K562 (cell line): ENCODE measurements around the gene CACNA1I. TPM values are rescaled to one million over a fixed set of nuclear protein-coding genes. Genes with fewer than 3 reads are reported as not detected.

Experiments used
- ATAC-seq: fragments of 200-7000 bp; cut with Tn5 transposase; 3 replicates; pipeline ENCODE4 v1.9.1; 2020; ENCODE audit warnings: moderate library complexity
- BruUV-seq: library from RNA; stranded (reverse); fragments of 400-500 nt; replicated peaks from 2 replicates; lab custom pipeline; 2021; lab: Mats Ljungman, UMichigan
- CTCF ChIA-PET: fragments of 300-600 bp; formaldehyde crosslinking; extraction: SDS; loops from one replicate; lab custom pipeline; 2021; ENCODE audit warnings: low intra/inter-chr PET ratio; lab: Yijun Ruan, JAX
- POLR2A ChIA-PET: fragments of 300-600, 350-650 bp; sonication (Branson Sonifier 250); formaldehyde crosslinking; extraction: SDS; loops from one replicate; lab custom pipeline; 2021; ENCODE audit warnings: antibody characterized with exemption, inconsistent platforms; lab: Yijun Ruan, JAX
- DNase-seq, 4 experiments: peaks; one replicate each; pipeline versions ENCODE4 v3.0.0 to v3.0.0-alpha.2; 2011 to 2018; ENCODE audit warnings: low spot score in 3 of 4, mixed read lengths in 3 of 4; ENCODE audit errors: extremely low read depth in 1 of 4
- FAIRE-seq: peaks from 2 replicates; lab custom pipeline; 2011; peaks lifted over from hg19 to GRCh38; lab: Jason Lieb, UNC
- H2AFZ ChIP-seq: 2 replicates; pipeline ENCODE4 v1.6.0; 2011; ENCODE audit warnings: low read depth, low read length, control low read depth, inconsistent platforms
- H3K27ac ChIP-seq: fragments of 200-600 bp; 3 replicates; pipeline ENCODE4 v1.8.0; 2011; ENCODE audit warnings: low read depth, mild to moderate bottlenecking, control low read depth, inconsistent platforms, low read length, moderate library complexity, mixed read lengths; ENCODE audit errors: extremely low read depth
- H3K27me3 ChIP-seq, 2 experiments: fragments of 300-600 bp in 1 of 2; 2 replicates in 1 of 2; 3 replicates in 1 of 2; pipeline versions ENCODE4 v1.6.0 to v1.8.0; 2011; ENCODE audit warnings: inconsistent platforms in 2 of 2, low read length in 2 of 2, mild to moderate bottlenecking in 1 of 2, mixed read lengths in 1 of 2, moderate library complexity in 1 of 2; ENCODE audit not compliant: control insufficient read depth in 2 of 2, insufficient read depth in 2 of 2
- H3K36me3 ChIP-seq: fragments of 300-600 bp; 3 replicates; pipeline ENCODE4 v1.8.0; 2011; ENCODE audit warnings: mild to moderate bottlenecking, low read length, inconsistent platforms; ENCODE audit not compliant: control insufficient read depth, insufficient read depth
- H3K4me1 ChIP-seq, 2 experiments: fragments of 200-600 bp in 1 of 2; replicated peaks in 1 of 2; 2 replicates in 1 of 2; 3 replicates in 1 of 2; pipeline versions ENCODE4 v1.5.1 to v1.8.0; 2011; ENCODE audit warnings: inconsistent platforms in 2 of 2, low read length in 2 of 2, mild to moderate bottlenecking in 1 of 2, mixed read lengths in 1 of 2, moderate library complexity in 1 of 2; ENCODE audit not compliant: control insufficient read depth in 2 of 2, insufficient read depth in 2 of 2
- H3K4me2 ChIP-seq: 2 replicates; pipeline ENCODE4 v1.6.1; 2011; ENCODE audit warnings: low read length, control low read depth, inconsistent platforms, mixed read lengths; ENCODE audit not compliant: insufficient read depth
- H3K4me3 ChIP-seq: fragments of 200-600 bp; sonication (generic), shearing (Covaris generic); 2 replicates; pipeline ENCODE4 v1.5.1; 2016; ENCODE audit warnings: control low read depth, inconsistent platforms
- H3K79me2 ChIP-seq: fragments of 200-600 bp; 3 replicates; pipeline ENCODE4 v1.8.0; 2011; ENCODE audit warnings: low read length, inconsistent platforms; ENCODE audit not compliant: control insufficient read depth, insufficient read depth
- H3K9ac ChIP-seq, 2 experiments: 2 replicates each; pipeline versions ENCODE4 v1.6.0 to v1.6.1; 2011; ENCODE audit warnings: low read depth in 2 of 2, low read length in 2 of 2, control low read depth in 1 of 2, inconsistent platforms in 1 of 2, mild to moderate bottlenecking in 1 of 2, mixed read lengths in 1 of 2; ENCODE audit not compliant: insufficient read depth in 1 of 2
- H3K9me1 ChIP-seq: one replicate; pipeline ENCODE4 v1.6.0; 2011; ENCODE audit warnings: inconsistent platforms, mild to moderate bottlenecking, low read length, moderate library complexity; ENCODE audit not compliant: control insufficient read depth, insufficient read depth
- H3K9me3 ChIP-seq: replicated peaks from 2 replicates; pipeline ENCODE4 v1.5.1; 2011; ENCODE audit warnings: low read depth, low read length, inconsistent platforms; ENCODE audit not compliant: control insufficient read depth, insufficient read depth
- H4K20me1 ChIP-seq: replicated peaks from 2 replicates; pipeline ENCODE4 v1.6.1; 2011; ENCODE audit warnings: low read length, inconsistent platforms, mixed read lengths; ENCODE audit not compliant: control insufficient read depth, insufficient read depth
- NELFE ChIP-seq: IDR thresholded peaks from 2 replicates; pipeline ENCODE4 v1.6.1; 2011; ENCODE audit warnings: mild to moderate bottlenecking; ENCODE audit not compliant: insufficient read depth, insufficient read length
- PURB ChIP-seq: sonication (generic); formaldehyde crosslinking; IDR thresholded peaks from 2 replicates; pipeline ENCODE4 v1.9.0; 2021; ENCODE audit warnings: low read depth, mild to moderate bottlenecking, missing genetic modification reagents
- RBM39 ChIP-seq: fragments of 200-400 bp; formaldehyde crosslinking; optimal IDR thresholded peaks from 2 replicates; pipeline ENCODE3; 2018; ENCODE audit warnings: low read depth, low read length
- WGBS: fragments of 100-300 bp; shearing (Covaris generic); methylation state at CpG from one replicate; pipeline ENCODE4 v1.1.6; 2016; ENCODE audit warnings: low coverage, mixed read lengths; ENCODE audit not compliant: insufficient coverage; ENCODE audit errors: missing lambda C conversion rate; 5-methylcytosine and 5-hydroxymethylcytosine counted together
- in situ Hi-C: fragments of 300-500 bp; cut with MboI; formaldehyde crosslinking; loops from 4 replicates; pipeline ENCODE4 v1.15.0; 2018; ENCODE audit warnings: inconsistent platforms, mixed read lengths
- intact Hi-C: fragments of 100-400 bp; cut with micrococcal nuclease; formaldehyde crosslinking; loops from 2 replicates; pipeline ENCODE4 v1.14.2; 2022
- polyA plus RNA-seq, 8 experiments: library from polyadenylated mRNA; depleted of rRNA in 4 of 8; stranded (reverse) in 5 of 8; unstranded in 3 of 8; fragments of >200 nt; fragmentation: Nextera tagmentation in 2 of 8; fragmentation: Illumina TruSeq in 1 of 8; extraction: Ambion mirVana in 2 of 8; extraction: Trizol in 1 of 8; gene quantifications; 2 replicates each; pipeline versions ENCODE4 v1.2.1 to v1.2.3, GENCODE V29; 2011 to 2014; ENCODE audit warnings: inconsistent platforms in 1 of 8, missing spikeins in 1 of 8
- total RNA-seq, 7 experiments: library from RNA; depleted of rRNA in 6 of 7; stranded (reverse); fragments of >200 nt in 6 of 7; fragmentation: Illumina TruSeq in 2 of 7; extraction: Trizol in 2 of 7; gene quantifications; 2 replicates each; pipeline versions ENCODE4 v1.2.1 to v1.2.3, GENCODE V29; 2011 to 2021; ENCODE audit warnings: low replicate concordance in 1 of 7
- TF ChIP-seq, protein P1 (sequence below): fragments of 150-350 bp; conservative IDR thresholded peaks from 2 replicates; pipeline ENCODE4 v1.6.1; 2014; ENCODE audit warnings: low read length

The CACNA1I gene
- total and polyA plus RNA-seq, 9 of the 15 experiments (the other 6 are each of a cell fraction or from before 2014, with no cell fraction given), result 0.01 to 0.79 (median 0.32) TPM; not detected in 1

DNA sequence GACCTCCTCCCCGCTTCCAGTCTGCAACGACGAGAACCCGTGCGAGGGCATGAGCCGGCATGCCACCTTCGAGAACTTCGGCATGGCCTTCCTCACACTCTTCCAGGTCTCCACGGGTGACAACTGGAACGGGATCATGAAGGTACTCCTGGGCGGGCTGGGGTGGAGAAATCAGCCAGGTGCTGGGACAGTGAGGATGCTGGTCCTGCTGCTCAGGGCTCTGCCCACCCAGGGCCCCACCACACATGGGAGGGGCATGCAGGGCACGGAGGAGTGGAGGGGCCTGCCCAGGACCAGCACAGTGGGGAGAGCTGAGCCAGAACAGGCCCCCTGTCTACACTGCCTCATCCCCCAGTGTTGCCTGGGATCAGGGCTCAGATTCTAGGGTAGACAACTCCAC, 107.4 kb downstream of the CACNA1I start (continued):
- TF ChIP-seq, protein P1, sequence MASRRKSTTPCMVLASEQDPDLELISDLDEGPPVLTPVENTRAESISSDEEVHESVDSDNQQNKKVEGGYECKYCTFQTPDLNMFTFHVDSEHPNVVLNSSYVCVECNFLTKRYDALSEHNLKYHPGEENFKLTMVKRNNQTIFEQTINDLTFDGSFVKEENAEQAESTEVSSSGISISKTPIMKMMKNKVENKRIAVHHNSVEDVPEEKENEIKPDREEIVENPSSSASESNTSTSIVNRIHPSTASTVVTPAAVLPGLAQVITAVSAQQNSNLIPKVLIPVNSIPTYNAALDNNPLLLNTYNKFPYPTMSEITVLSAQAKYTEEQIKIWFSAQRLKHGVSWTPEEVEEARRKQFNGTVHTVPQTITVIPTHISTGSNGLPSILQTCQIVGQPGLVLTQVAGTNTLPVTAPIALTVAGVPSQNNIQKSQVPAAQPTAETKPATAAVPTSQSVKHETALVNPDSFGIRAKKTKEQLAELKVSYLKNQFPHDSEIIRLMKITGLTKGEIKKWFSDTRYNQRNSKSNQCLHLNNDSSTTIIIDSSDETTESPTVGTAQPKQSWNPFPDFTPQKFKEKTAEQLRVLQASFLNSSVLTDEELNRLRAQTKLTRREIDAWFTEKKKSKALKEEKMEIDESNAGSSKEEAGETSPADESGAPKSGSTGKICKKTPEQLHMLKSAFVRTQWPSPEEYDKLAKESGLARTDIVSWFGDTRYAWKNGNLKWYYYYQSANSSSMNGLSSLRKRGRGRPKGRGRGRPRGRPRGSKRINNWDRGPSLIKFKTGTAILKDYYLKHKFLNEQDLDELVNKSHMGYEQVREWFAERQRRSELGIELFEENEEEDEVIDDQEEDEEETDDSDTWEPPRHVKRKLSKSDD, result no peak
- TF ChIP-seq PURB (CRISPR knock-in tag), result no peak

DNA sequence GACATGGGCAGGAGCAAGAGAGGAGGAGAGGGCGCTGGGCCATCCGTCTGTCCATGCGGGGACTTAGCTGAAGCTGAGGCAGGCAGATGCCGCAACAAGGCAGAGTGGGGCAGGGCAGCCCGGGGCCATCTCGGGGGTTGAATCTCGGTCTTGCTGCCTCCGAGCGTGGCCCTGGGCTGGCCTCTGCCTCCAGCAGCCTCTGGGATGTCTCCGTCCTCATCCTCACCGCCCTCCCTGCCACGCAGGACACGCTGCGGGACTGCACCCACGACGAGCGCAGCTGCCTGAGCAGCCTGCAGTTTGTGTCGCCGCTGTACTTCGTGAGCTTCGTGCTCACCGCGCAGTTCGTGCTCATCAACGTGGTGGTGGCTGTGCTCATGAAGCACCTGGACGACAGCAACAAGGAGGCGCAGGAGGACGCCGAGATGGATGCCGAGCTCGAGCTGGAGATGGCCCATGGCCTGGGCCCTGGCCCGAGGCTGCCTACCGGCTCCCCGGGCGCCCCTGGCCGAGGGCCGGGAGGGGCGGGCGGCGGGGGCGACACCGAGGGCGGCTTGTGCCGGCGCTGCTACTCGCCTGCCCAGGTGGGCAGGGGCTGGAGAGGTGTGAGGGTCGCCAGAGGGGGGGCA, 108.4 kb downstream of the CACNA1I start:
- Histone ChIP-seq H3K79me2 (no peaks in the 10 kb centered on the region), H3K9me3 (no peaks in the 10 kb centered on the region), H3K4me2 (no peak overlapping the region), H3K9me1 (no peaks in the 10 kb centered on the region), H3K36me3 (no peaks in the 10 kb centered on the region), H3K4me3 (no peak overlapping the region), H4K20me1 (no peaks in the 10 kb centered on the region), H2AFZ (no peak overlapping the region), H3K4me1 (peaks cover 0 to 20% of the 10 kb centered on the region in 2 experiments; a peak in 2 of 5 replicates), H3K27me3 (no peaks in the 10 kb centered on the region), H3K27ac (no peak overlapping the region), H3K9ac (no peak overlapping the region; a peak in 1 of 4 replicates)
- no peak for FAIRE-seq
- intact Hi-C loops (no loop called here), in situ Hi-C loops (no loop called here)
- WGBS, result 88% methylated on average over 16 of the region's 47 CpGs
- TF ChIP-seq RBM39 (no peak), NELFE (no peak)
- no TSS peak for BruUV-seq
- ChIA-PET POLR2A (no interaction called here), CTCF (no interaction called here)
- ATAC-seq, result no peak
- DNase-seq, result no peak
